Stimulated activated naive CD8-positive, alpha-beta T cell treated with anti-CD3 and anti-CD28 coated beads, Interleukin-15, Interleukin-2, amounts not matched to agents 100 ng/mL and 50 ng/mL, for 24 hours (primary cell): ENCODE data around the gene GPR152.

ENCODE experiments used
- H3K27ac Mint-ChIP-seq: one replicate; pipeline ENCODE4 v1.8.0; 2021; ENCODE audit warnings: mild to moderate bottlenecking, mixed read lengths
- H3K27me3 Mint-ChIP-seq: one replicate; pipeline ENCODE4 v1.8.0; 2021; ENCODE audit warnings: mixed read lengths
- H3K36me3 Mint-ChIP-seq: one replicate; pipeline ENCODE4 v1.8.0; 2021; ENCODE audit warnings: low read depth, mixed read lengths
- H3K4me1 Mint-ChIP-seq: one replicate; pipeline ENCODE4 v1.8.0; 2021; ENCODE audit warnings: low read depth, mixed read lengths
- H3K4me3 Mint-ChIP-seq: one replicate; pipeline ENCODE4 v1.8.0; 2021; ENCODE audit warnings: mild to moderate bottlenecking, mixed read lengths
- H3K9me3 Mint-ChIP-seq: one replicate; pipeline ENCODE4 v1.8.0; 2021; ENCODE audit warnings: mixed read lengths

GPR152 gene

DNA sequence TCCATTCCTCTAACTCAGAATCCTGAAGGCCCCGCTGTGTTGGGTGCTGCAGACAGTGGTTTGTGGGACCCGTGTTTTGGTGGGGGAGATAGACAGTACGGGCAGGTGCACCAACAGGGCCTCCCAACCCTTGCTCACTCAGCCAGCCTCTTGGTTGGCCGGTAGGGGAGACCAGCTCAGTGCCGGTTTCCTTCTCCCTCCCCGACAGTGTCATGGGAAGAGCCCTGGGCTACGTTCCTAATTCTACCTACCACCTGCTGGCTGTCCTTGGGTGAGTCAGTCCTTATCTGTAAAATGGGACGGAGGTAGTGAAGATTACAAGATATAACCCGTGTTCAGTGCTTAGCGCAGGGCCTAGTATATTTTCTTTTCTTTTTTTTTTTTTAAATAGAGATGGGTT lies 10.7 kb upstream of the GPR152 start:
- Mint-ChIP-seq H3K4me1 (peaks cover 44% of the 10 kb centered on the region), H3K4me3 (no peak overlapping the region), H3K9me3 (no peaks in the 10 kb centered on the region), H3K27me3 (no peaks in the 10 kb centered on the region), H3K27ac (no peak overlapping the region), H3K36me3 (no peaks in the 10 kb centered on the region)

DNA sequence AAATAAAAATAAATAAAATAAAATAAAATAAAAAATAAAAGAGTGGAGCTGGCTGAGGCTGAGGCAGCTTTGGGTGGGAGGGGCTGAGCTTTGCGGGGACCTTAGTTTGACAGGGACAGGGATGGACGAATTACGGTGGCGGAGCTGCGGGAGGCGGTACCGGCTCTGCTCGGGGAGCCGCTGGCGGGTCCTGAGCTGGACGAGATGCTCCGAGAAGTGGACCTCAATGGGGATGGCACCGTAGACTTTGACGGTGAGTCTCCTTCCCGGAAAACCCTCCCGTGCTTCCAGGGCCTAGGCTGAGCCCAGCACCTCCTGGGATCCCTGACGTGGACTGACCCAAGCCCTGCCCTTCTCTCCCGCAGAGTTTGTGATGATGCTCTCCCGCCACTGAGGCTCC lies 5.7 kb upstream of the GPR152 start:
- Mint-ChIP-seq H3K27ac (no peak overlapping the region), H3K36me3 (no peaks in the 10 kb centered on the region), H3K4me1 (peaks cover 17% of the 10 kb centered on the region), H3K27me3 (no peaks in the 10 kb centered on the region), H3K9me3 (no peaks in the 10 kb centered on the region), H3K4me3 (no peak overlapping the region)

DNA sequence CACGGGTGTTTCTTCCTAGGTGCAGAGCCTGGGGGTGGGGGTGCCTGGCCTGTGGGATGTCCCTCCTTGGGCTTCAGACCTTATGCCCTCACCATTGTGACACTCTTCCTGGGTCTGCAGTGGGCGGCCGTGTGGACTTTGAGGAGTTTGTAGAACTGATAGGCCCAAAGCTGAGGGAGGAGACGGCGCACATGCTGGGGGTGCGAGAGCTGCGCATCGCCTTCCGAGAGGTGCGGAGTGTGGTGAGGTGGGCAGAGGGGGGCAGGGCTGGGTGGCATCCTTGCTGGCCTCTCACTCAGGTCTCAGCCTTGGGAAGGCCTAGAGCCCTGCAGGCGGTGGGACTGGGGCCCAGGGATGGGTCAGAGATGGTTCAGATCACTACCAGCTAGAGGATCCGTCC lies 4.9 kb upstream of the GPR152 start:
- H3K36me3 Mint-ChIP-seq, result no peaks in the 10 kb centered on the region
- H3K4me3 Mint-ChIP-seq, result no peak overlapping the region
- H3K27ac Mint-ChIP-seq, result no peak overlapping the region
- peaks cover 17% of the 10 kb centered on the region for H3K4me1 Mint-ChIP-seq
- H3K9me3 Mint-ChIP-seq, result no peaks in the 10 kb centered on the region
- H3K27me3 Mint-ChIP-seq, result no peaks in the 10 kb centered on the region

DNA sequence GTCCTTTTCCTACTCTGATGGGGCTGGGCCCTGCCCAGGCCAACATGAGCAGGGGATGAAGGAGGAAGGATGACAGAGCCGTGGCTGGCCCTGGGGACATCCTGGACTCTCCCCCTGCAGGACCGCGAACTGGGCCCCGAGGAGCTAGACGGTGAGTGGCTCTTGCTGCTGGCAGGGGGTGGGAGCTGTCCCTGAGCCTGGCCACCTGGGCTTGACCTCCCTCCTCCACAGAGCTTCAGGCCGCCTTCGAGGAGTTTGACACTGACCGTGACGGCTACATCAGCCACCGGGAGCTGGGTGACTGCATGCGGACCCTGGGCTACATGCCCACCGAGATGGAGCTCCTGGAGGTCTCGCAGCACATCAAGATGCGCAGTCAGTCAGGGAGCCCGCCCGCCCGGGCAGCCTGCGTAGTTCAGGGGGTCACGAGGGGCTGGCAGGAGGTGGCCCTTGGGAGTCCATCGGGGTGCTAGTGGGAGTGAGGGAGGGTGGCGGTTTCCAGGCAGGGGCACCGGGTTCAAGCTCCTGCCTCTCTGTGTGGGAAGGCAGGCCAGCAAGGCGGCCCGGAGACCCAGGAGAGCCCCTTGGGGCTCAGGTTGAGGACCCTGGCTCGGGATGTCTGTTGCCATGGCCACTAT lies 3.7 kb upstream of the GPR152 start:
- H3K4me1 Mint-ChIP-seq, result peaks cover 20% of the 10 kb centered on the region
- no peak overlapping the region for H3K4me3 Mint-ChIP-seq
- no peaks in the 10 kb centered on the region for H3K27me3 Mint-ChIP-seq
- H3K9me3 Mint-ChIP-seq, result no peaks in the 10 kb centered on the region
- H3K36me3 Mint-ChIP-seq, result no peaks in the 10 kb centered on the region
- no peak overlapping the region for H3K27ac Mint-ChIP-seq

DNA sequence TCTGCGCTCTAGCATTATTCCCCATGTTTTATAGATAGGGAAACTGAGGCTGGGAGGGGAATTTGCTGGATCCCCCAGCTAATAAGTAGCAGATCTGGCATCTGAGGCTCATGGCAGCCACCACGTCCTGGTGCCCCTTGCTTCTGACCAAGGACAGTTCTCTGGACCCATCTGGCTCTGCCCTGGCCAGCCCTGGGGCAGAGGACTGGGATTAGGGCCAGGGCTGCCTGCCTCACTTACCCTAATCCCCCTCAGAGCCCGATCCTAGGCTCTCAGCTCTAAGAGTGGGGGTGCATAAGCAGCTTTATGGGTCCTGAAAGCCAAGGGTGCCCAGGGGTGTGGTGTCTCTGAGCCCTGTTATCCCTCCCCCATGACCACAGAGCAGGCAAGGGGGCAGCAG lies 2.5 kb upstream of the GPR152 start, which contains the start of gene CABP4:
Gene CABP4, plus strand, starts transcription at position 301 of the 400 bp plus-strand sequence. Its CDS starts 70 bp downstream, at position 371.
- Mint-ChIP-seq H3K27me3 (no peaks in the 10 kb centered on the region), H3K36me3 (no peaks in the 10 kb centered on the region)

DNA sequence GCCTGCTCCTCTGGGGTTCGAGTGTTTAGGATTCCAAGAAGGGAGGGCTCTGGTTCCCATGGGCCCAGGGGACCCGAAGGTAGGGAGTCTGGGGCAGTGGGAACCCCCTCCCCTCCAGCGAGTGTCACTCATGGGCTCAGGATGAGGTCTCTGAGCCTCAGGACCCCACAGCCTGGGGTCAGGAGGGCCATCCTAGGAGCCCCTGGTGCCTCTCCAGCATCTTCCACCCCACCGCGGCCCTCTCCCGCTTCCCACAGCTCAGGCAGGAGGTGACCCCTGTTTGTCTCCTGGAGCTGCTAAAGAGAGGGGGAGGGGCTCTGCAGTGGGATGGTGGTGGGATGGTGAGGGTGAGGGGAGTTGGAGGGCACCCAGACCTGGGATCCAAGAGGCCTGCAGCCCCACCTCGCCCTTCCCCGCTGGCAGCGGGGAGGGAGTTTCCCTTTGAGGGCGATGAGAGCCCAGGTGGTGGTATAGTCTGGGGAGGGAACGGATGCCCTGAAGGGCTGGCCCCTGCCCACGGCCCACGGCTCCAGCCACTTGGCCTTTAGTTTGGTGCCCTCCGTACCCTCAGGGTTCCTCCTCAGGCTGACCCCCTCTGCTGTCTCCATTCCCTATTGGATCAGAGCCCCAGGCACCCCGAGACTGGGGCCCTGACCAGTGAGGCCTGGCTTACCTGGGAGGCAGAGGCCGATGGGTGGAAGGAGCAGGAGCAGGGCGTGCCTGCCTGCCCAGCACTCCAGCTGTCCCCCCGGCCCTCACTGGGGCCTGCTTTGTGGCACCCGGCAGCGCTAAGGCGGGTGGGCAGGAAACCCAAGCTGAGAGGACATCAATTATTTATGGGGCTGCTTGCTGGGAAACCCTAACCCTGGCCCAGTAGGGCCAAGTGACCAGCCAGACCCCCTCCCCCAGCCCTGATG lies 1.5 kb upstream of the GPR152 start:
- H3K4me3 Mint-ChIP-seq, result no peak overlapping the region
- H3K36me3 Mint-ChIP-seq, result no peaks in the 10 kb centered on the region
- no peak overlapping the region for H3K27ac Mint-ChIP-seq
- no peaks in the 10 kb centered on the region for H3K27me3 Mint-ChIP-seq
- peaks cover 16% of the 10 kb centered on the region for H3K4me1 Mint-ChIP-seq
- H3K9me3 Mint-ChIP-seq, result no peaks in the 10 kb centered on the region

More for the DNA sequence above, 2.5 kb upstream of the GPR152 start, which contains the start of gene CABP4:
- Mint-ChIP-seq H3K27ac (no peak within 1 kb of the TSS), H3K4me3 (no peak within 1 kb of the TSS), H3K9me3 (no peaks in the 10 kb centered on the region), H3K4me1 (peaks cover 18% of the 10 kb centered on the region)

DNA sequence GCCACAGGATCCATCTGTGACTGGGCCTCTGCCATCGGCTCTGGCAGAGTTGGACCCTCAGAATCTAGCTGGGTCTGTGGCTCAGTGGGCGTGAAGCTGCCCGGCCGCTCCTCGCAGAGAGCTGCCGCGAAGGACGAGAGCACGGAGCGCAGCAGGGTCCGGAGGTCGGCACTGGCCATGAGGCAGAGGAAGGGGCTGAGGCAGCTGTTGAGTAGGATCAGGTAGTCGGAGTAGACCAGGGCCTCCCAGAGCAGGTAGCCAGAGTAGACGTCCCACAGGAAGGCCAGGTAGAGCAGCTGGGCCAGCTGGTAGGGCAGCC lies 912 bp downstream of the GPR152 start:
- Mint-ChIP-seq H3K27ac (no peak overlapping the region), H3K27me3 (no peaks in the 10 kb centered on the region), H3K4me1 (peaks cover 32% of the 10 kb centered on the region)

DNA sequence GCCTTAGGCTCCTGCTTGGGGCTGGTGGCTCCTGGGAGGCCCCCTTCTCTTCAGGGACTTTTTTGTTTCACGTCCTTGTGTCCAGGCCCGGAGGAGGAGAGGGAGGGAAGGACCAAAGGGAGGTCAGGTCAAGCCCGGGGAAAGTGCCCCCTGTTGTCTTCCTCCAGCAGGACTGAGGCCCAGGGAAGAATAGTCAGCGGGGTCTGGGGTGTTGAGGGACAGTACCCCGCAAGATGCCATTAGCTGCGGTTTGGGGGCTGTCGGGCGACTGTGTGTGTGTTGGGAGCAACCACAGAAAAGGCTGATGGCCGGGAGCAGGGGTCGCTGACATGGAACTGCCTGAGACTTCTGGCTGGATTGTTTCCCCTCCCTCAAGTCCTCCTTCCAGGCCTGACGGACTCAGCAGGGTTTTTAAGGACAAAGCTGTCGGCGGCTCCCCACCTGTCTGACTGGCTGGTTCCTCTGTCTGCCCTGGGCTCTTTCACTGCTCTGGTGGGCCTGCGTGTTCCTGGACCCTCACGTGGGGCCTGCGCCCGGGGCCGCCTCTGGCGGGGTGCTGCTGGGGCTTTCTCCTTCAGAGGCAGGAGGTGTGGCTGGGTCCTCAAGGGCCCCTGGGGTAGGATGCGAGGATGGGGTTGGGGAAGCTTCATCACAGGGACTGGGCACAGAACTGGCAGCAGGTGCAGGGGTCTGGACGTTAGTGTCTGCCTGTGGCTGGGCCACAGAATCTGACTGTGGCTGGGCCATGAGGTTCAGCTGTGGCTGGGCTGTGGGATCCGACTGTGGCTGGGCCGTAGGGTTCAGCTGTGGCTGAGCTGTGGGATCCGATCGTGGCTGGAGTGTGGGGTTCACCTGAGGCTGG lies 1.5 kb downstream of the GPR152 start:
- no peaks in the 10 kb centered on the region for H3K9me3 Mint-ChIP-seq
- no peak overlapping the region for H3K4me3 Mint-ChIP-seq
- H3K27ac Mint-ChIP-seq, result no peak overlapping the region
- no peaks in the 10 kb centered on the region for H3K36me3 Mint-ChIP-seq
- no peaks in the 10 kb centered on the region for H3K27me3 Mint-ChIP-seq
- H3K4me1 Mint-ChIP-seq, result peaks cover 36% of the 10 kb centered on the region

More for the DNA sequence above, 912 bp downstream of the GPR152 start:
- no peaks in the 10 kb centered on the region for H3K9me3 Mint-ChIP-seq
- H3K4me3 Mint-ChIP-seq, result no peak overlapping the region
- H3K36me3 Mint-ChIP-seq, result no peaks in the 10 kb centered on the region

DNA sequence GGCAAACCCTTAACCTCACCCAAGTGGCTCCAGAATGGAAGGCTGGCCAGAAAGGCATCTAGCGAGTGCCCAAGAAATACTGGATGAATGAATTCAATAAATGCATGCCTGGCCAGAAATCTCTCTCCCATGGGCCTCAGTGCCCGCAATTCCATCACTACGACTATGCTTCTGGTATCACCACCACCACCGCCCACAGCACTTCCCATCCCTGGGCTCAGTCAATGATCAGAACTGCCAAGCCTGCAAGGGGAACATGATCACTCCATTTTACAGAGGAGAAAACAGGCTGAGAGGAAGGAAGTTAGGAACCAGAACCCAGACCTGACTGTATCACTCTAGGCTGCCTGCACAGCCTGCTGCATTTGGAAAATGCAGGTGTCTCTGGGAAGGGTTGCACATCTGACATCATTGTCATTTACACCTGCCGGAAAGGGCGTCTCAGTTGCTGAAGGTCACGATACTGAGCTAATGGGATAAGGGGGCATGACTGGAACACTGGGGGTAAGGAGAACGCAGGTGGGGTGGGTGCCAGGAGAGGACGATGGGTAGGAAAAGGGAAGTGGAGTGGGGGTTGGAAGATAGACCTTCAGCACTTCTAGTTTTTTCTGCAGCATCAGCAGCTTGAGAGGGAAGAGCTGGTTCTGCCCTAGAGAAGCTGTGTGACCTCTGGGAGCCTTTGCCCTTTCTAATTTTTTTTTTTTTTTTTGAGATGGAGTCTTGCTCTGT lies 3.2 kb downstream of the GPR152 start:
- H3K9me3 Mint-ChIP-seq, result no peaks in the 10 kb centered on the region
- peaks cover 52% of the 10 kb centered on the region for H3K4me1 Mint-ChIP-seq
- H3K27me3 Mint-ChIP-seq, result no peaks in the 10 kb centered on the region
- no peak overlapping the region for H3K27ac Mint-ChIP-seq
- no peak overlapping the region for H3K4me3 Mint-ChIP-seq
- H3K36me3 Mint-ChIP-seq, result no peaks in the 10 kb centered on the region

DNA sequence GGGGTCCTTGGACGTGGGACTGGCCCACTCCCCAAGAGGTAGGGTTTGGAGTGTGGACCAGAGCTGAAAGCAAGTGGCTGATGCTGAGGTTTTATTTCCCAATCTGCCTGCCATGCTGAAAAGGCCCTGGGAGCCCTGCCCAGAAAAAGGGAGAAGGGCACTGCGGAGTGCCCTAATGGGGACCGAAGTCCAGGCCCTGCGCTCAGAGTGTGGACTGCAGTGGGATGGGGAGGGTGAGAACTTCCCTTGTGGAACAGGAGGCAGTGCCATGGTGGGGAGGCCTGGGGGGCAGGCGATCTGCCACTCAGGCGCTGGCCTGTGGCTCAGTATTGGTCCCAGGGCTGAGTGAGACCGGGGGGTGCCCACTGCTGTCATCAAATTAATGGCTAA lies 4.3 kb downstream of the GPR152 start:
- Mint-ChIP-seq H3K27me3 (no peaks in the 10 kb centered on the region), H3K36me3 (no peaks in the 10 kb centered on the region), H3K4me3 (no peak overlapping the region), H3K4me1 (peaks cover 60% of the 10 kb centered on the region), H3K27ac (no peak overlapping the region), H3K9me3 (no peaks in the 10 kb centered on the region)

DNA sequence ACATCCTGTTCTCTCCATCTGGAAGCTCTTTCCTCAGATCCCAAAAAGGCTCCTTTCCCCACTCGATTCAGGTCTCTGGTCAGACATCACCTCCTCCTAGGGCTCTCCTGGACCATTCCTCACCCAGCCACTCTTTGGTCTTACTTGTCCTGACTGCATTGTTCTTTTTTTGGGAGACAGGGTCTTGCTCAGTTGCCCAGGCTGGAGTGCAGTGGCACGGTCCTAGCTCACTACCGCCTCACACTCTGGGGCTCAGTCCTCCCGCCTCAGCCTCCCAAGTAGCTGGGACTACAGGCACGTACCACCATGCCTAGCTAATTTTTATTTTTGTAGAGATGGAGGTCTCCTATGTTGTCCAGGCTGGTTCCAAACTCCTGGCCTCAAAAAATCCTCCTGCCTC lies 7.0 kb downstream of the GPR152 start:
- H3K4me3 Mint-ChIP-seq, result no peak overlapping the region
- no peaks in the 10 kb centered on the region for H3K36me3 Mint-ChIP-seq
- no peaks in the 10 kb centered on the region for H3K27me3 Mint-ChIP-seq
- H3K4me1 Mint-ChIP-seq, result peaks cover 77% of the 10 kb centered on the region
- peak overlapping the region; percentile 0 for H3K27ac Mint-ChIP-seq
- no peaks in the 10 kb centered on the region for H3K9me3 Mint-ChIP-seq

DNA sequence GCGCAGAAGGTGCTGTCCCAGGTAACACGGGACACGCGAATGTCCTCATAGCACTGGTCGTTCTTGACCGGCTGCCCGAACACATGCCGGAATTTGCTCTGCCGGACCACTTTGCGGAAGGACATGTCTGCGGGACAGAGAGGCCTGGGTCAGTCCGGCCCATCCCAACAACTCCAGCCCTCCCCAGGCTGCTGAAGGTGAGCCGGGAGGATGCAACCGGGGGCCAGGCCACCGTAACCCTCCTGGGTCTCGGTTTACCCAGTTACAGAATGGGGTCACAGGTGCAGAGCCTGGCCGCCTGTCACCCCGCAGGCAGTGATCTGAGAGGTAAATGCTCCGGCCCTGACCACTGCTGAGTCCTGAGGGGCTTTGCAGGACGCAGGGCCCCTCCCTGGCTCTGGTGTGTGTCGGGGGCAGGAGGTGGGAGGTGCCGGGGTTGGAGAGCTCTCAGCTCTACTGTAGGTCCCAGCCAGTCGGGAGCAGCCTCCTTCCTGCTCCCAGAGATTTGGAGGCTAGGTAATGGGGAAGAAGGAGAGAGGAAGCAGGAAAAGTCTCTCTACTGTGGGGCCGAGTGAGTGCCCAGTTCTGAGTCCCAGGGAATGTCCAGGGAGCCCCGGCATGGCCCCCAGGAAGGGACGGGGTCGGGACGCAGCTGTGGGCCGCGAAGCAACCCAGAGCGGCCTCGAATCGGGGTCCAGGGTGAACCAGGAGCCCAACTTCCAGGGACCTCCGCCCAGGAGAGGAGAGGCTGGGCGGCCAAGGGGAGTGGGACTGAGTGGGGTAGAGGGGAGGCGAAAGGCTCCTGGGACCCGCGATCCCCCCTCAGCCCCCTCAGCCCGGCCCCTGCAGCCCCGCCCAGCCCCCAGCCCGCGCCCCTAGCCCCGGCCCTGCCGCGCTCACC lies 9.8 kb downstream of the GPR152 start:
- peak overlapping the region; percentile 89 for H3K27ac Mint-ChIP-seq
- H3K36me3 Mint-ChIP-seq, result peaks cover 3% of the 10 kb centered on the region
- no peaks in the 10 kb centered on the region for H3K9me3 Mint-ChIP-seq
- peak overlapping the region; percentile 60 for H3K4me3 Mint-ChIP-seq
- no peaks in the 10 kb centered on the region for H3K27me3 Mint-ChIP-seq
- peaks cover 77% of the 10 kb centered on the region for H3K4me1 Mint-ChIP-seq

DNA sequence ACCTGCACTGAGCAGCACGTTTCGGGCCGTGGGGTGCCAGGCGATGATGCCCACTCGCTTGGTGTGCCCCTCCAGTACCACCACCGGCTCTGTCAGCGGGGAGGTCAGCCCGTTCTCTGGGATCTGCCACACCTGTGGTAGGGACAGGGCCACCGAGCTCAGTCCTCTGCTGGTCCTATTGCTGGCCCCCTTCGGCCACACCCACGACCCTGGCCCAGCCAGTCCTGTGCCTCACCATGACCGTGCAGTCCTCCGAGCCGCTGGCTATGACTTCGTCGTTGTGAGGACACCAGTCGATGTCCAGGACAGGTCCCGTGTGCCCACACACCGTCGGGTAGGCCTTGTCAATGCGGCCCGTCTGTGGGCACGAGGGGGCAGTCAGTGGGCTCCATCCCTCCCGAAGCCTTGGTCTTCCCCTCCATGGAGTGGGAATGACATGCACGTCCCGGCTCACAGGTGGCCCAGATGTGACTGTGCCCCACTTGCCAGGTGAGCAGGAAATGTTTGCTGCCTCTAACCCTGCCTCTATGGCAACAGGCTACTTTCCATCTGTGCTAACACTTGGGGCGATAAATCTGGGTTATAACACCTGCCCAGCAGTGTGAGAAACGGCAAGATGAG lies 10.7 kb downstream of the GPR152 start:
- Mint-ChIP-seq H3K9me3 (no peaks in the 10 kb centered on the region), H3K36me3 (peaks cover 6% of the 10 kb centered on the region), H3K4me1 (peaks cover 71% of the 10 kb centered on the region), H3K27ac (no peak overlapping the region), H3K4me3 (peak overlapping the region; percentile 60), H3K27me3 (no peaks in the 10 kb centered on the region)
